ENCODE results near the gene ERICH4. TPM values are rescaled to one million over a fixed set of nuclear protein-coding genes. Genes with fewer than 3 reads are reported as not detected.
"Not testable (repeated sequence)": the region's sequence is repeated elsewhere in the genome, so short reads cannot be mapped to it uniquely, and the experiment has no call there.

The ERICH4 gene
- total RNA-seq, 4 donors from 2014 or later = not detected

- Histone ChIP-seq H3K9me3 (no peaks in the 10 kb centered on the region), H3K27me3 (no peaks in the 10 kb centered on the region), H3K4me1 (peaks cover 4 to 9% of the 10 kb centered on the region in 2 donors), H3K4me3 (peak overlapping the region in 1 of 2 donors; percentile 42), H3K27ac (peak overlapping the region; percentile 86 to 87), H3K36me3 (no peaks in the 10 kb centered on the region)
- no peak for DNase-seq
- intact Hi-C loops (cut with DNase I; ENCODE audit: low total_unique reads) = no loop called here
- TF ChIP-seq, protein P1, sequence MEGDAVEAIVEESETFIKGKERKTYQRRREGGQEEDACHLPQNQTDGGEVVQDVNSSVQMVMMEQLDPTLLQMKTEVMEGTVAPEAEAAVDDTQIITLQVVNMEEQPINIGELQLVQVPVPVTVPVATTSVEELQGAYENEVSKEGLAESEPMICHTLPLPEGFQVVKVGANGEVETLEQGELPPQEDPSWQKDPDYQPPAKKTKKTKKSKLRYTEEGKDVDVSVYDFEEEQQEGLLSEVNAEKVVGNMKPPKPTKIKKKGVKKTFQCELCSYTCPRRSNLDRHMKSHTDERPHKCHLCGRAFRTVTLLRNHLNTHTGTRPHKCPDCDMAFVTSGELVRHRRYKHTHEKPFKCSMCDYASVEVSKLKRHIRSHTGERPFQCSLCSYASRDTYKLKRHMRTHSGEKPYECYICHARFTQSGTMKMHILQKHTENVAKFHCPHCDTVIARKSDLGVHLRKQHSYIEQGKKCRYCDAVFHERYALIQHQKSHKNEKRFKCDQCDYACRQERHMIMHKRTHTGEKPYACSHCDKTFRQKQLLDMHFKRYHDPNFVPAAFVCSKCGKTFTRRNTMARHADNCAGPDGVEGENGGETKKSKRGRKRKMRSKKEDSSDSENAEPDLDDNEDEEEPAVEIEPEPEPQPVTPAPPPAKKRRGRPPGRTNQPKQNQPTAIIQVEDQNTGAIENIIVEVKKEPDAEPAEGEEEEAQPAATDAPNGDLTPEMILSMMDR (IDR thresholded peaks at IDR 0.05) = no peak
These were observed 14.5 kb upstream of the ERICH4 start for GRCh38 chr19:41428481-41428859.

GRCh38 chr19:41430922-41431321 is 12.0 kb upstream of the ERICH4 start:
- no peak for DNase-seq
- H3K4me3 ChIP-seq = no peak overlapping the region
- no peaks in the 10 kb centered on the region for H3K9me3 ChIP-seq
- intact Hi-C loops (cut with DNase I; ENCODE audit: low total_unique reads) = no loop called here
- no peak overlapping the region for H3K27ac ChIP-seq
- H3K27me3 ChIP-seq = no peaks in the 10 kb centered on the region
- no peaks in the 10 kb centered on the region for H3K36me3 ChIP-seq
- H3K4me1 ChIP-seq = peaks cover 4 to 9% of the 10 kb centered on the region in 2 donors
- TF ChIP-seq, protein P1 (IDR thresholded peaks at IDR 0.05) = no peak
- TF ChIP-seq POLR2A (IDR thresholded peaks at IDR 0.05) = no peak

DNA sequence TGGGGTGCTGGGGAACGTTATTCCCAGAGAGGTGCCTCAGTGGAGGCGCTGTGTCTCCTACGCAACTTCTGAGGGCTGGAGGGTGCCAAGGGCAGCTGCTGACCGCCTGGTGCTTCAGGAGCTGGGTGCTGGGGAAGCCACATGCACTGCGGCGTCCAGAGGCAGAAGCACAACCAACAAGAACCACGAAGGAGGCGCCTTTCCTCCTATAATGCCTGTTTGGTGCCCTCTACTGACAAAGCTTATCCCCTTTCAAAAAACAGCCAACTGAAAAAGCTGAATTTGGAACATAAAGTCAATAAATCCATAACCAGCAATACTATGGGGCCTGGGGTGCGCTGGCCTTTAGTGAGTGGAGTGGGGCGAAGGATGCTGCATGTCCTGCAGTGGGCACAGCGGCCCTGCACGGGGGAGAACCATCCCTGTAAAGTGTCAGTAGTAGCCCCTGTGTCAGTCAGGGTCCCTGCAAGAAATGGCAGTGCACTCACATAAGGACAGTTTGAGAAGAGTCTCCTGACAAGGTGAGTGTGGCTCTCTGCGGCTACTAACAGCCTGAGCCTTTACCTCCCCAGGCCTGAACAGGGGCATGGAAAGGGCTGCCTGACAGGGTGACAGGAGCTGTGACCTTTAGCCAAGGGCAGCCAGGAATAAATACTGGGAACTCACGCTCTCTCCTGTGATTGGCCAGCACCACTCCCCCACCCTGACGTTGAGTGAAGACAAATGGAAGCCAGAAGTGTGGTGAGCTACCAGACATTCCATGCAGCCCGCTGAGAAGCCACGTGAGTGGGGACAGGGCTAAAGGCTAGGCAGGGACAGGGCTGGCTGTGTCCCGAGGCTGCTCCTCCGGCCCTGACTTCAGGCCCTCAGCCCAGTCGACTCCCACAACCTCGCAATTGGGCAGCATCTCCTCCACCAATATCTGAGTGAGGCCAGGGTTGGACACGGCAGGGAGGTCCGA is 11.2 kb upstream of the ERICH4 start:
- Histone ChIP-seq H3K27ac (no peak overlapping the region), H3K9me3 (no peaks in the 10 kb centered on the region), H3K36me3 (no peaks in the 10 kb centered on the region), H3K4me3 (no peak overlapping the region), H3K4me1 (peaks cover 0 to 2% of the 10 kb centered on the region in 2 donors), H3K27me3 (no peaks in the 10 kb centered on the region)
- intact Hi-C loops (cut with DNase I; ENCODE audit: low total_unique reads) = no loop called here
- no peak for DNase-seq
- TF ChIP-seq POLR2A (IDR thresholded peaks at IDR 0.05) = no peak
- TF ChIP-seq, protein P1 (IDR thresholded peaks at IDR 0.05) = no peak

DNA sequence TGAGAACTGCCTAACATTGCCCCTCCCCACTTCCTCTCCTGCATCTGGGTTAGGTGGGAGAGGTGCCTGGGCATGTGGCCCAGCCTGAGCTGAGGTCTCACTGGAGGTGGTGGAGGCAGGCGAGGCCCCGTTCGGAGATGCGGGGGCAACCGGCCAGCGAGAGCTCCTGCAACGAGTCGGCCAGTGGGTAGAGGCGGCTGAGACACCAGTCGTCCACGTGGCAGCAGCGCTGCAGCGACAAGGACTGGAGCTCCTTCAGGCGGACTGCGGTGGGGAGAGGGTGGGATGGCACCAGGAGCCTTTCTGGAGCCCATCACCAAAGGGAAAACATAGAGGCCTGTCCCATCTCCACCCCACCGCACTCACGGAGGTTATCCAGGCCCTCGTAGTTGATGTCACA is 9.8 kb upstream of the ERICH4 start:
- H3K9me3 ChIP-seq = no peaks in the 10 kb centered on the region
- no peak for DNase-seq
- TF ChIP-seq, protein P1 (IDR thresholded peaks at IDR 0.05) = no peak
- TF ChIP-seq POLR2A (IDR thresholded peaks at IDR 0.05) = no peak
- H3K27ac ChIP-seq = no peak overlapping the region
- no peaks in the 10 kb centered on the region for H3K4me1 ChIP-seq
- H3K27me3 ChIP-seq = no peaks in the 10 kb centered on the region
- no peaks in the 10 kb centered on the region for H3K36me3 ChIP-seq
- intact Hi-C loops (cut with DNase I; ENCODE audit: low total_unique reads) = no loop called here
- H3K4me3 ChIP-seq = no peak overlapping the region

DNA sequence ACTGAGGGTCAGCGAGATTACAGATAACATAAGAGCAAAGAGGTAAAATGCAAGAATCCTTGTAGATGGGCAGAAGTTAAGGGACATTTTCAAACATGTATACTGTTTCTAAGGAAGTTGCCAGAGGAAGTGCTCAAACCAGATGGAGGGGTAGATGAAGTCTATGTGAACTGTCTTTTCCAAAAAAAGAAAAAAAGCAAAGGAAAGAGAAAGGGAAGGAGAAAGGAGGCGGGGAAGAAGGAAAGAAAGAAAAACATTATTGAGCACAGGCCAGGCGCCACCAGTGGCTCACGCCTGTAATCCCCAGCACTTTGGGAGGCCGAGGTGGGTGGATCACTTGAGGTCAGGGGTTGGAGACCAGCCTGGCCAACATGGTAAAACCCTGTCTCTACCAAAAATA is 8.5 kb upstream of the ERICH4 start:
- TF ChIP-seq POLR2A (IDR thresholded peaks at IDR 0.05) = no peak
- TF ChIP-seq, protein P1 (IDR thresholded peaks at IDR 0.05) = no peak
- H3K9me3 ChIP-seq = no peaks in the 10 kb centered on the region
- H3K27ac ChIP-seq = no peak overlapping the region
- intact Hi-C loops (cut with DNase I; ENCODE audit: low total_unique reads) = no loop called here
- DNase-seq = no peak
- no peaks in the 10 kb centered on the region for H3K27me3 ChIP-seq
- H3K36me3 ChIP-seq = no peaks in the 10 kb centered on the region
- H3K4me1 ChIP-seq = no peaks in the 10 kb centered on the region
- no peak overlapping the region for H3K4me3 ChIP-seq

DNA sequence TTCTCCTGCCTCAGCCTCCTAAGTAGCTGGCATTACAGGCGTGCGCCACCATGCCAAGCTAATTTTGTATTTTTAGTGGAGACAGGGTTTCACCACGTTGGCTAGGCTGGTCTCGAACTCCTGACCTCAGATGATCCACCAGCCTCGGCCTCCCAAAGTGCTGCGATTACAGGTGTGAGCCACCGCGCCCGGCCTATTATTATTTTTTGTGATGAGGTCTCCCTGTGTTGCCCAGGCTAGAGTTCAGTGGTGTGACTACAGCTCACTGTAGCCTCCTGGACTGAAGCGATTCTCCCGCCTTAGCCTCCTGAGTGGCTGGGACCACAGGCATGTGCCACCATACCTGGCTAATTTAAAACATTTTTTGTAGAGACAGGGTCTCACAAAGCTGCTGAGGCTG is 7.6 kb upstream of the ERICH4 start:
- H3K27ac ChIP-seq; H3K4me1 ChIP-seq; DNase-seq; H3K36me3 ChIP-seq; H3K4me3 ChIP-seq; H3K9me3 ChIP-seq; intact Hi-C loops (cut with DNase I; ENCODE audit: low total_unique reads); H3K27me3 ChIP-seq: not testable (repeated sequence)
